ENCODE measurements around the gene COX14.

The COX14 gene

DNA sequence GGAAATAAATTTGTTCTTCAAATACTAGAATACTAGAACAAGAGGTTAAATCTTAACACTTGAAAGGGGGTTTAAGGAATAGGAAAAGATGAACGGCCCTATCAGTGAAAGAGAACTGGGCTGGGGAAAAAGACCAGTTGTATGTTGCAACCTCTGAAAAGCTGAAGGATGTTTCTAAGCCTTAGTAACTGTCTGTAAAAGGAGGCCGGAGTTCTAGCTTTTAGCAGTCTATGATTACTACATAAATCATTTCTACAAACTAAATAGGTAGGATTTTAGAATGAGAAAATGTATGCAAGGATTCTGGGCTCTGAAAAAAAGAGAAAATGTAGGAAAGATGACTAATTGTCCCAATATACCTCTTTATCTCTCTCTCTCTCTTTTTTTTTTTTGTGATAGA is 50.2 kb downstream of the COX14 start:
- no peak for DNase-seq (ENCODE audit: low spot score)
- no peak for TF ChIP-seq CTCF (IDR thresholded peaks at IDR 0.05; ENCODE audit: extremely low read depth, insufficient read depth, missing control alignments)
- in situ Hi-C loops (cut with MboI; ENCODE audit: low pct_unique_long_range_greater_than_20kb, low sequenced_read_pairs, unreplicated experiment): loop anchor here (10.0 kb wide), 1 partner anchor 87 kb away; no protein-coding TSS in a partner anchor

DNA sequence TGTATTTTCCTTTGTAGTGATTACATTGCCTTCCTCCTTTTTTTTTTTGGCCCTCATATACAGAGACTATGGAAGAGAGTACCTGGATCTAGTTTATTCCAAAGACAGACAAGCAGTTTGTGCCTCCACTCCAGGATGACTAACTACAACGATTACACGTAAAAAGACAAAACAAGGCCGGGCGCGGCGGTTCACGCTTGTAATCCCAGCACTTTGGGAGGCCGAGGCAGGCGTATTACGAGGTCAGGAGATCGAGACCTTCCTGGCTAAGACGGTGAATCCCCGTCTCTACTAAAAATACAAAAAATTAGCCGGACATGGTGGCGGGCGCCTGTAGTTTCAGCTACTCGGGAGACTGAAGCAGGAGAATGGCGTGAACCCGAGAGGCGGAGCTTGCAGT is 52.9 kb downstream of the COX14 start:
- no peak for DNase-seq (ENCODE audit: low spot score)
- in situ Hi-C loops (cut with MboI; ENCODE audit: low pct_unique_long_range_greater_than_20kb, low sequenced_read_pairs, unreplicated experiment): loop anchor here (10.0 kb wide), 1 partner anchor 90 kb away; no protein-coding TSS in a partner anchor
- no peak for TF ChIP-seq CTCF (IDR thresholded peaks at IDR 0.05; ENCODE audit: extremely low read depth, insufficient read depth, missing control alignments)

GRCh38 chr12:50166799-50167048 is 54.7 kb downstream of the COX14 start:
- DNase-seq (ENCODE audit: low spot score): no peak
- in situ Hi-C loops (cut with MboI; ENCODE audit: low pct_unique_long_range_greater_than_20kb, low sequenced_read_pairs, unreplicated experiment): loop anchor here (10.0 kb wide), 1 partner anchor 92 kb away; no protein-coding TSS in a partner anchor
- TF ChIP-seq CTCF (IDR thresholded peaks at IDR 0.05; ENCODE audit: extremely low read depth, insufficient read depth, missing control alignments): no peak

- peak; percentile 99 for DNase-seq (ENCODE audit: low spot score)
- peak; percentile 2 for TF ChIP-seq CTCF (IDR thresholded peaks at IDR 0.05; ENCODE audit: extremely low read depth, insufficient read depth, missing control alignments)
- in situ Hi-C loops (cut with MboI; ENCODE audit: low pct_unique_long_range_greater_than_20kb, low sequenced_read_pairs, unreplicated experiment): loop anchor here (10.0 kb wide), 1 partner anchor 92 kb away; no protein-coding TSS in a partner anchor
Measured at GRCh38 chr12:50167049-50167828, 55.2 kb downstream of the COX14 start, which contains the start of gene CERS5. TSS of gene CERS5 (minus strand) at chr12:50167369. CDS start at chr12:50167297, 72 bp downstream.
